ENCODE measurements around the gene USP7.

The USP7 gene

DNA sequence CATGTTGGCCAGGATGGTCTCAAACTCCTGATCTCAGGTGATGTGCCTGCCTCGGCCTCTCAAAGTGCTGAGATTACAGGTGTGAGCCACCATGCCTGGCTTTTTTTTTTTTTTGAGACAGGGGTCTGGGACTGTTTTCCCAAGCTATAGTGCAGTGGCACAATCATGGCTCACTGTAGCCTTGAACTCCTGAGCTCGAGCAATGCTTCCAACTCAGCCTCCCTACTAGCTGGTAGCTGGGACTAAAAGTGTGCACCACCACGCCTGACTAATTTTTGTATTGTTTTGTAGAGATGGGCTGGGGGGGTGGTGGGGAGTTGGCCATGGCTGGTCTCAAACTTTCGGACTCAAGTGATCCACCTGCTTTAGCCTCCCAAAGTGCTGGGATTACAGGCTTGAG is 36.1 kb upstream of the USP7 start:
- H3K9me3 ChIP-seq (ENCODE audit: control insufficient read depth, insufficient read depth, low read length), result no peaks in the 10 kb centered on the region
- no peak overlapping the region for H3K4me2 ChIP-seq (ENCODE audit: low read length)
- no peaks in the 10 kb centered on the region for H3K27me3 ChIP-seq (ENCODE audit: control insufficient read depth, low read length)
- H3K27ac ChIP-seq (ENCODE audit: low read depth, low read length), result no peak overlapping the region
- TF ChIP-seq CTCF (IDR thresholded peaks at IDR 0.05; ENCODE audit: low read depth, low read length, poor library complexity, severe bottlenecking), result no peak
- no peak for TF ChIP-seq EZH2phosphoT487 (IDR thresholded peaks at IDR 0.05; ENCODE audit: borderline replicate concordance, low read length)
- no peaks in the 10 kb centered on the region for H3K4me1 ChIP-seq (ENCODE audit: control insufficient read depth, low read length)
- no peaks in the 10 kb centered on the region for H3F3A ChIP-seq (ENCODE audit: control insufficient read depth, insufficient read depth)
- H3K79me2 ChIP-seq (ENCODE audit: control insufficient read depth, low read length), result no peaks in the 10 kb centered on the region
- H3K4me3 ChIP-seq (ENCODE audit: low read length), result no peak overlapping the region
- H4K20me1 ChIP-seq (ENCODE audit: control insufficient read depth, insufficient read depth, low read depth, low read length), result no peaks in the 10 kb centered on the region
- H3K9me2 ChIP-seq (replicated peaks; ENCODE audit: control insufficient read depth, low read length), result no peaks in the 10 kb centered on the region
- no peaks in the 10 kb centered on the region for H3K36me3 ChIP-seq (ENCODE audit: control insufficient read depth, low read length)

- Histone ChIP-seq H3K36me3 (ENCODE audit: control insufficient read depth, low read length) (no peaks in the 10 kb centered on the region), H3K27ac (ENCODE audit: low read depth, low read length) (no peak overlapping the region), H3K4me3 (ENCODE audit: low read length) (no peak overlapping the region), H3K4me1 (ENCODE audit: control insufficient read depth, low read length) (no peaks in the 10 kb centered on the region), H3K79me2 (ENCODE audit: control insufficient read depth, low read length) (no peaks in the 10 kb centered on the region), H3K9me2 (replicated peaks; ENCODE audit: control insufficient read depth, low read length) (no peaks in the 10 kb centered on the region), H3K27me3 (ENCODE audit: control insufficient read depth, low read length) (no peaks in the 10 kb centered on the region), H4K20me1 (ENCODE audit: control insufficient read depth, insufficient read depth, low read depth, low read length) (no peaks in the 10 kb centered on the region), H3K9me3 (ENCODE audit: control insufficient read depth, insufficient read depth, low read length) (no peaks in the 10 kb centered on the region), H3F3A (ENCODE audit: control insufficient read depth, insufficient read depth) (no peaks in the 10 kb centered on the region), H3K4me2 (ENCODE audit: low read length) (no peak overlapping the region)
- no peak for TF ChIP-seq CTCF (IDR thresholded peaks at IDR 0.05; ENCODE audit: low read depth, low read length, poor library complexity, severe bottlenecking)
- TF ChIP-seq EZH2phosphoT487 (IDR thresholded peaks at IDR 0.05; ENCODE audit: borderline replicate concordance, low read length), result no peak
These were observed 34.4 kb upstream of the USP7 start for GRCh38 chr16:8998108-8998507.

DNA sequence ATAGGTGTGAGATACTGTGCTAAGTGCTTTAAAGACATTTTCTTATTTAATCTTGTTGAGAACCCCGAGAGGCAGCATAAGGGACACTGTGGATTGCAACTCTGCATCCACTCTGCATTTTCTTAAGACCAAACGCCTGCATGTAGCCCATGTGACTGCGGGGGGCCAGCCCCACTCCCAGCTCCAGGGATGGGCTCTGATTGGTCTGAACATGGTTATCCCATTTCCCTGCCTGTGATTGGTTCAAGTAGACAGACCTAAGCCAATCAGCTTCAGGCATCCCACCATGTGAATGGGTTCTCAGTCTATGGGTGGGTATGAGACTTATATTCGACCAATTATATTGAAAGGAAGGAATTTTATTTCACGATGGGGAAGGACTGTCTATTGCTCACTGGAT is 33.2 kb upstream of the USP7 start:
- Histone ChIP-seq H3K27me3 (ENCODE audit: control insufficient read depth, low read length) (no peaks in the 10 kb centered on the region), H3K9me3 (ENCODE audit: control insufficient read depth, insufficient read depth, low read length) (no peaks in the 10 kb centered on the region), H3K9me2 (replicated peaks; ENCODE audit: control insufficient read depth, low read length) (no peaks in the 10 kb centered on the region), H3K36me3 (ENCODE audit: control insufficient read depth, low read length) (no peaks in the 10 kb centered on the region), H3K4me2 (ENCODE audit: low read length) (no peak overlapping the region), H3K4me1 (ENCODE audit: control insufficient read depth, low read length) (peaks cover under 1% of the 10 kb centered on the region; the same call in 1 of the 2 replicates), H3K79me2 (ENCODE audit: control insufficient read depth, low read length) (no peaks in the 10 kb centered on the region), H3K27ac (ENCODE audit: low read depth, low read length) (no peak overlapping the region), H4K20me1 (ENCODE audit: control insufficient read depth, insufficient read depth, low read depth, low read length) (no peaks in the 10 kb centered on the region), H3K4me3 (ENCODE audit: low read length) (no peak overlapping the region), H3F3A (ENCODE audit: control insufficient read depth, insufficient read depth) (no peaks in the 10 kb centered on the region)
- TF ChIP-seq CTCF (IDR thresholded peaks at IDR 0.05; ENCODE audit: low read depth, low read length, poor library complexity, severe bottlenecking) (no peak), EZH2phosphoT487 (IDR thresholded peaks at IDR 0.05; ENCODE audit: borderline replicate concordance, low read length) (no peak)

DNA sequence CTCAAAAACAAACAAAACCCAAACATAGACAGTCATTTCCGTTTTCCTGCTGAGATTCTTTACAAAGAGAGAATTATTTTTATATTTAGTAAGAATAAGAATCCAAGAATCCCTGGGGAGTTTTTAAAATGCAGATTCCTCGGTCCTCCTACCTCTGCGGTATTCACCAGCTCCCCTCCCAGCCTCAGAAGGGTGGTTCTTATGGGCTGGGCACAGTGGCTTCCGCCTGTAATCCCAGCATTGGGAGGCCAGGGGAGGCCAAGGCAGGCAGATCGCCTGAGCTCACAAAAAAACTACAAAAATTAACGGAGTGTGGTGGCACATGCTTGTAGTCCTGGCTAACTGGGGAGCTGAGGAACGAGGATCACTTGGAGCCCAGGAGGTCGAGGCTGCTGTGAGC is 26.7 kb upstream of the USP7 start:
- H3F3A ChIP-seq (ENCODE audit: control insufficient read depth, insufficient read depth), result no peaks in the 10 kb centered on the region
- no peaks in the 10 kb centered on the region for H3K79me2 ChIP-seq (ENCODE audit: control insufficient read depth, low read length)
- no peaks in the 10 kb centered on the region for H3K36me3 ChIP-seq (ENCODE audit: control insufficient read depth, low read length)
- no peaks in the 10 kb centered on the region for H3K27me3 ChIP-seq (ENCODE audit: control insufficient read depth, low read length)
- no peak overlapping the region for H3K4me3 ChIP-seq (ENCODE audit: low read length)
- H3K9me2 ChIP-seq (replicated peaks; ENCODE audit: control insufficient read depth, low read length), result no peaks in the 10 kb centered on the region
- H3K9me3 ChIP-seq (ENCODE audit: control insufficient read depth, insufficient read depth, low read length), result no peaks in the 10 kb centered on the region
- H3K4me1 ChIP-seq (ENCODE audit: control insufficient read depth, low read length), result peaks cover 3% of the 10 kb centered on the region; the same call in 1 of the 2 replicates
- H3K27ac ChIP-seq (ENCODE audit: low read depth, low read length), result no peak overlapping the region
- no peak overlapping the region for H3K4me2 ChIP-seq (ENCODE audit: low read length)
- TF ChIP-seq CTCF (IDR thresholded peaks at IDR 0.05; ENCODE audit: low read depth, low read length, poor library complexity, severe bottlenecking) (no peak), EZH2phosphoT487 (IDR thresholded peaks at IDR 0.05; ENCODE audit: borderline replicate concordance, low read length) (no peak)
- no peaks in the 10 kb centered on the region for H4K20me1 ChIP-seq (ENCODE audit: control insufficient read depth, insufficient read depth, low read depth, low read length)
